Osteocyte (in vitro differentiated cells): ENCODE data around the gene RAB24. TPM values are rescaled to one million over a fixed set of nuclear protein-coding genes. Genes with fewer than 3 reads are reported as not detected.
A peak's percentile ranks its signal among the peaks of the same experiment; 100 is the strongest.

ENCODE experiments used
- DNase-seq: peaks from one replicate; pipeline ENCODE4 v3.0.0; 2021; ENCODE audit warnings: mixed read lengths; ENCODE audit not compliant: unreplicated experiment; ENCODE audit errors: extremely low spot score
- H3K27ac Mint-ChIP-seq: one replicate; pipeline ENCODE4 v1.8.0; 2021; ENCODE audit warnings: mild to moderate bottlenecking, mixed read lengths; ENCODE audit not compliant: unreplicated experiment
- H3K27me3 Mint-ChIP-seq: one replicate; pipeline ENCODE4 v1.8.0; 2021; ENCODE audit warnings: mixed read lengths; ENCODE audit not compliant: unreplicated experiment
- H3K36me3 Mint-ChIP-seq: one replicate; pipeline ENCODE4 v1.8.0; 2021; ENCODE audit warnings: mixed read lengths; ENCODE audit not compliant: unreplicated experiment
- H3K4me1 Mint-ChIP-seq: one replicate; pipeline ENCODE4 v1.8.0; 2021; ENCODE audit warnings: mixed read lengths; ENCODE audit not compliant: unreplicated experiment
- H3K4me3 Mint-ChIP-seq: one replicate; pipeline ENCODE4 v1.8.0; 2021; ENCODE audit warnings: mild to moderate bottlenecking, moderate library complexity, mixed read lengths; ENCODE audit not compliant: unreplicated experiment
- H3K9me3 Mint-ChIP-seq: one replicate; pipeline ENCODE4 v1.8.0; 2021; ENCODE audit warnings: mixed read lengths; ENCODE audit not compliant: unreplicated experiment
- CTCF ChIP-seq: fragments of 200-600 bp; sonication (generic); IDR thresholded peaks from 2 replicates; pipeline ENCODE4 v1.5.0; 2021; ENCODE audit warnings: antibody characterized with exemption, mild to moderate bottlenecking, moderate library complexity
- total RNA-seq: library from RNA; stranded (reverse); gene quantifications from 2 replicates; pipeline ENCODE4 v1.2.1, GENCODE V29; 2021

Gene RAB24
- total RNA-seq, 1 donor from 2014 or later: 49.5 TPM

GRCh38 chr5:177302354-177303110 is 987 bp downstream of the RAB24 start:
- Mint-ChIP-seq H3K4me3 (peak overlapping the region; percentile 93), H3K4me1 (peaks cover 50% of the 10 kb centered on the region), H3K9me3 (no peaks in the 10 kb centered on the region), H3K36me3 (peaks cover 10% of the 10 kb centered on the region), H3K27me3 (no peaks in the 10 kb centered on the region), H3K27ac (peak overlapping the region; percentile 95)
- no peak for TF ChIP-seq CTCF
- DNase-seq: no peak

GRCh38 chr5:177301503-177302165 is 1.9 kb downstream of the RAB24 start:
- Mint-ChIP-seq H3K4me1 (peaks cover 47% of the 10 kb centered on the region), H3K27me3 (no peaks in the 10 kb centered on the region), H3K36me3 (peaks cover 7% of the 10 kb centered on the region), H3K27ac (peak overlapping the region; percentile 95), H3K4me3 (peak overlapping the region; percentile 93), H3K9me3 (no peaks in the 10 kb centered on the region)
- DNase-seq: no peak
- no peak for TF ChIP-seq CTCF

GRCh38 chr5:177300951-177301350 is 2.6 kb downstream of the RAB24 start:
- H3K9me3 Mint-ChIP-seq: no peaks in the 10 kb centered on the region
- peaks cover 44% of the 10 kb centered on the region for H3K4me1 Mint-ChIP-seq
- H3K27ac Mint-ChIP-seq: peak overlapping the region; percentile 95
- H3K27me3 Mint-ChIP-seq: no peaks in the 10 kb centered on the region
- peaks cover 9% of the 10 kb centered on the region for H3K36me3 Mint-ChIP-seq
- peak overlapping the region; percentile 35 for H3K4me3 Mint-ChIP-seq
- no peak for TF ChIP-seq CTCF
- DNase-seq: no peak

GRCh38 chr5:177300236-177300880 is 3.2 kb downstream of the RAB24 start:
- DNase-seq: no peak
- Mint-ChIP-seq H3K36me3 (peaks cover 11% of the 10 kb centered on the region), H3K4me1 (peaks cover 41% of the 10 kb centered on the region), H3K4me3 (peak overlapping the region; percentile 46), H3K27ac (peak overlapping the region; percentile 95), H3K9me3 (no peaks in the 10 kb centered on the region), H3K27me3 (no peaks in the 10 kb centered on the region)
- TF ChIP-seq CTCF: peak; percentile 40

GRCh38 chr5:177299697-177300096 is 3.8 kb downstream of the RAB24 start:
- H3K27ac Mint-ChIP-seq: peak overlapping the region; percentile 95
- TF ChIP-seq CTCF: no peak
- H3K4me1 Mint-ChIP-seq: peaks cover 36% of the 10 kb centered on the region
- H3K4me3 Mint-ChIP-seq: no peak overlapping the region
- H3K36me3 Mint-ChIP-seq: peaks cover 12% of the 10 kb centered on the region
- H3K27me3 Mint-ChIP-seq: no peaks in the 10 kb centered on the region
- no peak for DNase-seq
- no peaks in the 10 kb centered on the region for H3K9me3 Mint-ChIP-seq
